CD4-positive, alpha-beta memory T cell (primary cell): ENCODE results near the gene CLSTN2. TPM values are rescaled to one million over a fixed set of nuclear protein-coding genes. Genes with fewer than 3 reads are reported as not detected.

ENCODE experiments used
- CTCF ChIA-PET: fragments of 350-600 bp; sonication (Branson Sonifier 250); formaldehyde crosslinking; loops from one replicate; lab custom pipeline; 2021; ENCODE audit warnings: inconsistent platforms; ENCODE audit not compliant: partially characterized antibody; lab: Charles Lee
- POLR2A ChIA-PET: fragments of 350-600 bp; sonication (Branson Sonifier 250); formaldehyde crosslinking; loops from one replicate; lab custom pipeline; 2021; ENCODE audit not compliant: partially characterized antibody; lab: Charles Lee
- DNase-seq, 5 donors: peaks; one replicate each; pipeline versions ENCODE4 v3.0.0 to v3.0.0-alpha.2; 2020 to 2022; ENCODE audit warnings: mixed read lengths in 1 of 5
- H3K27ac ChIP-seq: one replicate; pipeline ENCODE4 v1.7.0; 2013; ENCODE audit warnings: low read depth, low read length
- H3K27me3 ChIP-seq: 2 replicates; pipeline ENCODE4 v1.7.0; 2013; ENCODE audit warnings: mild to moderate bottlenecking, low read length, moderate library complexity; ENCODE audit not compliant: insufficient read depth
- H3K36me3 ChIP-seq: 2 replicates; pipeline ENCODE4 v1.7.0; 2013; ENCODE audit warnings: mild to moderate bottlenecking, low read length, moderate library complexity; ENCODE audit not compliant: insufficient read depth
- H3K4me1 ChIP-seq: 2 replicates; pipeline ENCODE4 v1.7.0; 2013; ENCODE audit warnings: mild to moderate bottlenecking, low read length, moderate library complexity; ENCODE audit not compliant: insufficient read depth
- H3K4me3 ChIP-seq, 2 donors: one replicate each; pipeline ENCODE4 v1.7.0; 2013; ENCODE audit warnings: low read length in 2 of 2, mild to moderate bottlenecking in 1 of 2
- H3K9me3 ChIP-seq, 2 donors: one replicate each; pipeline ENCODE4 v1.7.0; 2013; ENCODE audit warnings: low read length in 2 of 2, control low read depth in 1 of 2; ENCODE audit not compliant: control insufficient read depth in 1 of 2
- H3K27ac Mint-ChIP-seq, 7 donors: one replicate each; pipeline ENCODE4 v1.8.0; 2020 to 2021; ENCODE audit warnings: mixed read lengths in 7 of 7, mild to moderate bottlenecking in 6 of 7, inconsistent platforms in 3 of 7, moderate library complexity in 3 of 7
- H3K27me3 Mint-ChIP-seq, 2 donors: one replicate each; pipeline ENCODE4 v1.8.0; 2020 to 2021; ENCODE audit warnings: mixed read lengths in 2 of 2
- H3K36me3 Mint-ChIP-seq, 2 donors: one replicate each; pipeline ENCODE4 v1.8.0; 2020 to 2021; ENCODE audit warnings: mixed read lengths in 2 of 2, inconsistent platforms in 1 of 2, mild to moderate bottlenecking in 1 of 2
- H3K4me1 Mint-ChIP-seq, 4 donors: one replicate each; pipeline ENCODE4 v1.8.0; 2020 to 2021; ENCODE audit warnings: mixed read lengths in 4 of 4, mild to moderate bottlenecking in 1 of 4
- H3K4me3 Mint-ChIP-seq, 8 donors: one replicate each; pipeline ENCODE4 v1.8.0; 2020 to 2021; ENCODE audit warnings: mixed read lengths in 8 of 8, mild to moderate bottlenecking in 7 of 8, moderate library complexity in 6 of 8, inconsistent platforms in 3 of 8
- H3K9me3 Mint-ChIP-seq, 8 donors: one replicate each; pipeline ENCODE4 v1.8.0; 2020 to 2021; ENCODE audit warnings: mixed read lengths in 8 of 8, mild to moderate bottlenecking in 5 of 8, inconsistent platforms in 3 of 8, moderate library complexity in 1 of 8
- intact Hi-C: fragments of 100-400 bp; cut with micrococcal nuclease; formaldehyde crosslinking; loops from one replicate; pipeline ENCODE4 v1.15.1; 2023
- polyA plus RNA-seq, 2 donors: library from polyadenylated mRNA; unstranded; fragments of 300-500 nt; fragmentation: Illumina TruSeq; gene quantifications; one replicate each; pipeline ENCODE4 v1.2.3, GENCODE V29; 2021
- total RNA-seq, 2 experiments: library from RNA; stranded (reverse); gene quantifications; one replicate each; pipeline ENCODE4 v1.2.3, GENCODE V29; 2021

Gene CLSTN2
- total and polyA plus RNA-seq, 4 experiments from 2014 or later: not detected

DNA sequence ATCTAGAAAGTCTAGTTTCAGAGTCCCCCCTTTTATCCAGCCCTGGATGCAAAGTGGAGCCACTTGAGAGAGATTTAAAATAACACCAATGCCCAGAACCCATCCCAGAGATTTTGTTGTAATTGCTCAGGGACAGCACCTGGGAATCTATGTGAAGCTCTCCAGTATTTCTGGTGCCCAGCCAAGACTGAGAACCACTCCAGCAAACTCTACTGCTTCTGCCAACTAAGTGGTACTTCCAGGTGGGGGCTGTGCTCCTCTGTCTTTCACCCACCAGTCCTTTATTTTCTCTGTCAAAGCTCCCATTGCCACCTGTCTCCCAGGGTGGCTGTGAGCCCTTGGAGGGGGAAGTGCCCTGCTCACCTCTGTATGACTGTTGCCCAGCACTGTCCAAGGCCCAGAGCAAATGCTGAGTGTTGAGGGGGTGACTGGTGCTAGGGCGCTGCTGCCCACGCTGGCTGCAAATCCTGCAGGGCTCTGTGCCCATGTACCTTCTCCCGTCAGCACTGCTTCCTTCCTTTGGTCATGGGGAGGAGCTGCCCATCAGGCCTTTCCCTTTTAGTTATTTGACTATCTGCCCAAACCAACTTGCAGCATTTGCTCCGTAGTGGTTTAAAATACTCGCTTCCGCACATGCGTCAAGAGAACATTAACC, 9.4 kb downstream of the CLSTN2 start:
- no peak overlapping the region for H3K4me3 ChIP-seq
- POLR2A ChIA-PET: no interaction called here
- H3K36me3 ChIP-seq: no peaks in the 10 kb centered on the region
- DNase-seq: no peak
- Mint-ChIP-seq H3K4me1 (no peaks in the 10 kb centered on the region), H3K4me3 (no peak overlapping the region), H3K9me3 (peaks cover 0 to 2% (median 0%) of the 10 kb centered on the region in 8 donors), H3K36me3 (no peaks in the 10 kb centered on the region), H3K27me3 (peaks cover 0 to 7% of the 10 kb centered on the region in 2 donors), H3K27ac (no peak overlapping the region)
- H3K27ac ChIP-seq: no peak overlapping the region
- no peaks in the 10 kb centered on the region for H3K27me3 ChIP-seq
- no peaks in the 10 kb centered on the region for H3K9me3 ChIP-seq
- H3K4me1 ChIP-seq: no peaks in the 10 kb centered on the region
- CTCF ChIA-PET: no interaction called here
- intact Hi-C loops: no loop called here

GRCh38 chr3:139945386-139945785, 10.4 kb downstream of the CLSTN2 start:
- H3K27me3 Mint-ChIP-seq: peaks cover 0 to 6% of the 10 kb centered on the region in 2 donors
- ChIA-PET CTCF (no interaction called here), POLR2A (no interaction called here)
- Histone ChIP-seq H3K9me3 (no peaks in the 10 kb centered on the region), H3K27me3 (no peaks in the 10 kb centered on the region), H3K4me1 (no peaks in the 10 kb centered on the region), H3K27ac (no peak overlapping the region), H3K4me3 (no peak overlapping the region), H3K36me3 (no peaks in the 10 kb centered on the region)
- H3K4me1 Mint-ChIP-seq: no peaks in the 10 kb centered on the region
- H3K27ac Mint-ChIP-seq: no peak overlapping the region
- intact Hi-C loops: no loop called here
- no peak for DNase-seq
- H3K4me3 Mint-ChIP-seq: no peak overlapping the region
- H3K36me3 Mint-ChIP-seq: no peaks in the 10 kb centered on the region
- peaks cover 0 to 4% (median 0%) of the 10 kb centered on the region in 8 donors for H3K9me3 Mint-ChIP-seq

GRCh38 chr3:139945942-139946341, 11.0 kb downstream of the CLSTN2 start:
- Histone ChIP-seq H3K4me3 (no peak overlapping the region), H3K4me1 (no peaks in the 10 kb centered on the region), H3K27me3 (no peaks in the 10 kb centered on the region), H3K36me3 (no peaks in the 10 kb centered on the region), H3K27ac (no peak overlapping the region), H3K9me3 (no peaks in the 10 kb centered on the region)
- Mint-ChIP-seq H3K36me3 (no peaks in the 10 kb centered on the region), H3K4me3 (no peak overlapping the region), H3K27ac (no peak overlapping the region), H3K27me3 (peaks cover 0 to 6% of the 10 kb centered on the region in 2 donors), H3K4me1 (no peaks in the 10 kb centered on the region), H3K9me3 (peaks cover 0 to 4% (median 0%) of the 10 kb centered on the region in 8 donors)
- POLR2A ChIA-PET: no interaction called here
- DNase-seq: no peak
- CTCF ChIA-PET: no interaction called here
- intact Hi-C loops: no loop called here

DNA sequence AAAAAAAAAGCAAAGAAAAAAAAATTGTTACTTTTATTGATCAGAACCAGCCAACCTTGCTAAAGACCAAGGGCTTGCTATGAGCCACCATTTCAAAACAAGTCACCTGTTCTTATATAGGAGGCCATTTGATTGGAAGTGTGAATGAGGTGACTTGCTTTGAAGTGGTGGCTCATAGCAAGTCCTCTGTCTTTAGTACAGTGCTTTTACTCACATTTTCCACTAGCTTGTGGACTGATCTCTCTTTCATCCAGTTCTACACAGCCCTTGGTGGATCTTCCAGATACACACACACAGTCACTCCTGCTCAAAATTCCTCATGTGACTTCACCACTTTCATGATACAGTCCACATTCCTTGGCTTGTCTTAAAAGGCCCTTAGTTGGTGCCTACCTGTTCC, 13.5 kb downstream of the CLSTN2 start:
- CTCF ChIA-PET: no interaction called here
- POLR2A ChIA-PET: no interaction called here
- peaks cover 0 to 4% (median 0%) of the 10 kb centered on the region in 8 donors for H3K9me3 Mint-ChIP-seq
- Histone ChIP-seq H3K27ac (no peak overlapping the region), H3K36me3 (no peaks in the 10 kb centered on the region), H3K9me3 (no peaks in the 10 kb centered on the region), H3K4me3 (no peak overlapping the region), H3K4me1 (no peaks in the 10 kb centered on the region), H3K27me3 (no peaks in the 10 kb centered on the region)
- no peaks in the 10 kb centered on the region for H3K36me3 Mint-ChIP-seq
- H3K4me1 Mint-ChIP-seq: no peaks in the 10 kb centered on the region
- H3K27ac Mint-ChIP-seq: no peak overlapping the region
- intact Hi-C loops: no loop called here
- peaks cover 0 to 3% of the 10 kb centered on the region in 2 donors for H3K27me3 Mint-ChIP-seq
- H3K4me3 Mint-ChIP-seq: no peak overlapping the region
- DNase-seq: no peak

DNA sequence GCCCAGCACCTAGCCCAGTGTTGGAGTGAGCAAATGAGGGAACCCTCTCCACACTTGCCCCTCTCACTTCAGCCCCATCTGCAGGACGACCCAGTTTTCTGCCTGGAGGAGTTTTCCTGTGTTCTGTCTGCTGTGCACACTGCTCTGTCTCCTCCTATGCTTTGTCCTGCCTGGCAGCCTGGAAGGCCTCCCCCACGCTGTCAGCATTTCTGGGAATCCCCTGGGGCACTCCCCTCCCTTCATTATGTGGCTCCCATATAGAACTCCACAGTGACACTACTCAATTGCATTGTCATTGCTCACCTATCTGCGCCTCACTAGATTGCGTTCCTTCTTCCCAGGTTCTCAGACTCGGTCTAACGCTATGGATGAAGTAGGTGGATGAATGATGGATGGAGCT, 13.9 kb downstream of the CLSTN2 start:
- Histone ChIP-seq H3K4me3 (no peak overlapping the region), H3K4me1 (no peaks in the 10 kb centered on the region), H3K9me3 (no peaks in the 10 kb centered on the region), H3K27me3 (no peaks in the 10 kb centered on the region), H3K27ac (no peak overlapping the region), H3K36me3 (no peaks in the 10 kb centered on the region)
- no peak overlapping the region for H3K4me3 Mint-ChIP-seq
- CTCF ChIA-PET: no interaction called here
- H3K27me3 Mint-ChIP-seq: peaks cover 0 to 3% of the 10 kb centered on the region in 2 donors
- POLR2A ChIA-PET: no interaction called here
- peaks cover 0 to 4% (median 0%) of the 10 kb centered on the region in 8 donors for H3K9me3 Mint-ChIP-seq
- intact Hi-C loops: no loop called here
- no peaks in the 10 kb centered on the region for H3K36me3 Mint-ChIP-seq
- H3K27ac Mint-ChIP-seq: no peak overlapping the region
- DNase-seq: no peak
- no peaks in the 10 kb centered on the region for H3K4me1 Mint-ChIP-seq

- CTCF ChIA-PET: no interaction called here
These were observed 18.3 kb downstream of the CLSTN2 start for GRCh38 chr3:139953131-139953910.

DNA sequence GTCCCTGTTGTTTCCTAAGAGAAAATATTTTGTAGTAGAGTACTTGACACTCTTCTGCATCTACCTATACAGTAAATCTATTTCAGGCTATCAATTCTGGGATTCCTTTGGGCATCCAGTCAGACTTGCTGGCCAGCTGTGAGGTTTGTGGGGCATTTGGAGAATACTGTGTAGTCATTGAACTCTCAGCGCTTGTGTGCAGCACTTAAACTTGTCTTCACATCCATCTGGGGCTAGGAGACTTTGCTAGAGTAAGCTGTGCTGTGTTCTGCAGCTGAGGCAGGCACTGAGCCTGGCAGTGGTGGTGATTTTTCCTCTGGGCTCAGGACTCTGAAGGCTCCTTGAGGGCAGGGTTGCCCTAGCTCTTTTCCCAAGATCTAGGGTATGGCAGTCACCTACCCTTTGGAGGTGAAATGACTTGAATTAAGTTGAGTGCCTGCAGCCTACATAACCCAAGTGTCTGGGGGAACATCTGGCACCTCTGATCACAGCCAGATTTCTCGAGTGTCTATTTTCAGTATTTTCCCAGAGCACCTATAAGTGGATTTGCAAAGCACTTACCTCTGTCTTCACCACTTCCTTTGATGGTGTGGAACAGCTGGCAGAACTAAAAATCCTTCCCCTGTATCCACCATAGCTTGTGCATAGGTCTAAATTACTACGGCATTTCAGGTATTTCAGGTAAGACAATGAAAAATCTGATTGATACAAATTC, 19.3 kb downstream of the CLSTN2 start:
- Histone ChIP-seq H3K27ac (no peak overlapping the region), H3K27me3 (no peaks in the 10 kb centered on the region), H3K4me3 (no peak overlapping the region), H3K36me3 (no peaks in the 10 kb centered on the region), H3K4me1 (no peaks in the 10 kb centered on the region), H3K9me3 (no peaks in the 10 kb centered on the region)
- H3K9me3 Mint-ChIP-seq: peaks cover 0 to 2% (median 0%) of the 10 kb centered on the region in 8 donors
- no peaks in the 10 kb centered on the region for H3K36me3 Mint-ChIP-seq
- no peak overlapping the region for H3K4me3 Mint-ChIP-seq
- intact Hi-C loops: no loop called here
- CTCF ChIA-PET: no interaction called here
- POLR2A ChIA-PET: no interaction called here
- H3K27ac Mint-ChIP-seq: no peak overlapping the region
- DNase-seq: no peak
- H3K4me1 Mint-ChIP-seq: no peaks in the 10 kb centered on the region
- H3K27me3 Mint-ChIP-seq: peaks cover 3 to 4% of the 10 kb centered on the region in 2 donors

More at GRCh38 chr3:139953131-139953910, 18.3 kb downstream of the CLSTN2 start:
- Histone ChIP-seq H3K27ac (no peak overlapping the region), H3K4me1 (no peaks in the 10 kb centered on the region), H3K9me3 (no peaks in the 10 kb centered on the region), H3K4me3 (no peak overlapping the region), H3K27me3 (no peaks in the 10 kb centered on the region), H3K36me3 (no peaks in the 10 kb centered on the region)
- intact Hi-C loops: no loop called here
- Mint-ChIP-seq H3K4me1 (no peaks in the 10 kb centered on the region), H3K9me3 (peaks cover 0 to 4% (median 0%) of the 10 kb centered on the region in 8 donors), H3K4me3 (no peak overlapping the region), H3K36me3 (no peaks in the 10 kb centered on the region), H3K27me3 (peaks cover 3 to 6% of the 10 kb centered on the region in 2 donors), H3K27ac (no peak overlapping the region)
- POLR2A ChIA-PET: no interaction called here
- DNase-seq: no peak
